CD8-positive, alpha-beta memory T cell (primary cell): Measurements from ENCODE around the gene DRAM1. TPM values are rescaled to one million over a fixed set of nuclear protein-coding genes. Genes with fewer than 3 reads are reported as not detected.
"Not testable (repeated sequence)": the region's sequence is repeated elsewhere in the genome, so short reads cannot be mapped to it uniquely, and the experiment has no call there.

Source experiments
- CTCF ChIA-PET: fragments of 350-600 bp; sonication (Branson Sonifier 250); formaldehyde crosslinking; loops from one replicate; lab custom pipeline; 2021; ENCODE audit warnings: antibody characterized with exemption; lab: Charles Lee
- POLR2A ChIA-PET: fragments of 350-600 bp; sonication (Branson Sonifier 250); formaldehyde crosslinking; loops from one replicate; lab custom pipeline; 2021; ENCODE audit warnings: antibody characterized with exemption; lab: Charles Lee
- DNase-seq, 5 donors: peaks; one replicate each; pipeline versions ENCODE4 v3.0.0 to v3.0.0-alpha.2; 2020 to 2022; ENCODE audit warnings: mixed read lengths in 1 of 5
- H3K27ac ChIP-seq: one replicate; pipeline ENCODE4 v1.7.0; 2013; ENCODE audit warnings: low read depth, mild to moderate bottlenecking, low read length, moderate library complexity
- H3K27me3 ChIP-seq: 2 replicates; pipeline ENCODE4 v1.7.0; 2013; ENCODE audit warnings: low read length, mild to moderate bottlenecking; ENCODE audit not compliant: insufficient read depth, poor library complexity, severe bottlenecking
- H3K36me3 ChIP-seq: 2 replicates; pipeline ENCODE4 v1.7.0; 2013; ENCODE audit warnings: mild to moderate bottlenecking, low read length, moderate library complexity; ENCODE audit not compliant: insufficient read depth
- H3K4me1 ChIP-seq: 2 replicates; pipeline ENCODE4 v1.7.0; 2013; ENCODE audit warnings: mild to moderate bottlenecking, low read length, moderate library complexity; ENCODE audit not compliant: insufficient read depth
- H3K4me3 ChIP-seq: 2 replicates; pipeline ENCODE4 v1.7.0; 2013; ENCODE audit warnings: mild to moderate bottlenecking, low read length
- H3K9me3 ChIP-seq: 2 replicates; pipeline ENCODE4 v1.7.0; 2013; ENCODE audit warnings: mild to moderate bottlenecking, low read length
- H3K27ac Mint-ChIP-seq, 8 donors: one replicate each; pipeline ENCODE4 v1.8.0; 2020 to 2021; ENCODE audit warnings: mixed read lengths in 8 of 8, mild to moderate bottlenecking in 6 of 8, inconsistent platforms in 3 of 8, moderate library complexity in 3 of 8
- H3K27me3 Mint-ChIP-seq, 2 donors: one replicate each; pipeline ENCODE4 v1.8.0; 2020 to 2021; ENCODE audit warnings: mixed read lengths in 2 of 2, mild to moderate bottlenecking in 1 of 2, moderate library complexity in 1 of 2
- H3K36me3 Mint-ChIP-seq, 3 donors: one replicate each; pipeline ENCODE4 v1.8.0; 2020 to 2021; ENCODE audit warnings: mixed read lengths in 3 of 3, inconsistent platforms in 1 of 3, mild to moderate bottlenecking in 1 of 3
- H3K4me1 Mint-ChIP-seq, 3 donors: one replicate each; pipeline ENCODE4 v1.8.0; 2020 to 2021; ENCODE audit warnings: mixed read lengths in 3 of 3, inconsistent platforms in 1 of 3, mild to moderate bottlenecking in 1 of 3
- H3K4me3 Mint-ChIP-seq, 7 donors: one replicate each; pipeline ENCODE4 v1.8.0; 2020 to 2021; ENCODE audit warnings: mixed read lengths in 7 of 7, mild to moderate bottlenecking in 6 of 7, moderate library complexity in 4 of 7, inconsistent platforms in 2 of 7
- H3K9me3 Mint-ChIP-seq, 5 donors: one replicate each; pipeline ENCODE4 v1.8.0; 2020 to 2022; ENCODE audit warnings: mixed read lengths in 5 of 5, mild to moderate bottlenecking in 3 of 5, moderate library complexity in 2 of 5, inconsistent platforms in 1 of 5
- polyA plus RNA-seq: library from polyadenylated mRNA; unstranded; fragments of 300-500 nt; fragmentation: Illumina TruSeq; gene quantifications from one replicate; pipeline ENCODE4 v1.2.3, GENCODE V29; 2021
- total RNA-seq, 2 experiments: library from RNA; stranded (reverse); gene quantifications; one replicate each; pipeline ENCODE4 v1.2.3, GENCODE V29; 2021

DRAM1 gene
- total and polyA plus RNA-seq, 3 experiments from 2014 or later = 5.5 to 9.7 (median 8.9) TPM

- H3K27ac ChIP-seq, DNase-seq, H3K27me3 ChIP-seq, H3K4me3 Mint-ChIP-seq, H3K36me3 Mint-ChIP-seq, H3K36me3 ChIP-seq, H3K27me3 Mint-ChIP-seq, H3K9me3 Mint-ChIP-seq, POLR2A ChIA-PET, H3K27ac Mint-ChIP-seq, H3K9me3 ChIP-seq, H3K4me1 ChIP-seq, H3K4me3 ChIP-seq: not testable (repeated sequence)
- CTCF ChIA-PET = interaction anchor here (1.5 to 1.7 kb wide), 2 partner anchors 23 to 625 kb away, joined by 3 to 4 read pairs; no protein-coding TSS in a partner anchor
- peaks cover 6 to 13% (median 10%) of the 10 kb centered on the region in 3 donors for H3K4me1 Mint-ChIP-seq
Observed at GRCh38 chr12:101918805-101919204, 41.4 kb downstream of the DRAM1 start.

GRCh38 chr12:101919447-101919846 is 42.1 kb downstream of the DRAM1 start:
- CTCF ChIA-PET = interaction anchor here (1.5 to 1.7 kb wide), 2 partner anchors 22 to 624 kb away, joined by 3 to 4 read pairs; no protein-coding TSS in a partner anchor
- H3K4me3 ChIP-seq = no peak overlapping the region
- H3K4me1 ChIP-seq = no peaks in the 10 kb centered on the region
- no peak overlapping the region for H3K27ac ChIP-seq
- no peaks in the 10 kb centered on the region for H3K36me3 ChIP-seq
- Mint-ChIP-seq H3K4me3 (no peak overlapping the region), H3K9me3 (no peaks in the 10 kb centered on the region), H3K36me3 (peaks cover 2 to 4% (median 3%) of the 10 kb centered on the region in 3 donors), H3K27me3 (peaks cover 0 to 2% of the 10 kb centered on the region in 2 donors), H3K27ac (no peak overlapping the region), H3K4me1 (peaks cover 6 to 13% (median 10%) of the 10 kb centered on the region in 3 donors)
- no peaks in the 10 kb centered on the region for H3K9me3 ChIP-seq
- POLR2A ChIA-PET = no interaction called here
- DNase-seq = no peak
- no peaks in the 10 kb centered on the region for H3K27me3 ChIP-seq

- H3K36me3 ChIP-seq = no peaks in the 10 kb centered on the region
- Mint-ChIP-seq H3K4me1 (peaks cover 6 to 13% (median 10%) of the 10 kb centered on the region in 3 donors), H3K27ac (no peak overlapping the region), H3K27me3 (peaks cover 0 to 2% of the 10 kb centered on the region in 2 donors), H3K9me3 (no peaks in the 10 kb centered on the region), H3K36me3 (peaks cover 0 to 4% (median 3%) of the 10 kb centered on the region in 3 donors), H3K4me3 (no peak overlapping the region)
- ChIA-PET CTCF (no interaction called here), POLR2A (no interaction called here)
- no peak overlapping the region for H3K27ac ChIP-seq
- H3K4me1 ChIP-seq = no peaks in the 10 kb centered on the region
- no peaks in the 10 kb centered on the region for H3K27me3 ChIP-seq
- no peak for DNase-seq
- no peaks in the 10 kb centered on the region for H3K9me3 ChIP-seq
- no peak overlapping the region for H3K4me3 ChIP-seq
Observed at GRCh38 chr12:101920906-101921305, 43.5 kb downstream of the DRAM1 start.

- DNase-seq = no peak
- Mint-ChIP-seq H3K36me3 (peaks cover 0 to 4% (median 3%) of the 10 kb centered on the region in 3 donors), H3K9me3 (no peaks in the 10 kb centered on the region), H3K4me3 (no peak overlapping the region), H3K4me1 (no peaks in the 10 kb centered on the region), H3K27ac (no peak overlapping the region), H3K27me3 (peaks cover 0 to under 1% of the 10 kb centered on the region in 2 donors)
- ChIA-PET POLR2A (no interaction called here), CTCF (no interaction called here)
- Histone ChIP-seq H3K27me3 (no peaks in the 10 kb centered on the region), H3K9me3 (no peaks in the 10 kb centered on the region), H3K27ac (no peak overlapping the region), H3K4me3 (no peak overlapping the region), H3K36me3 (no peaks in the 10 kb centered on the region), H3K4me1 (no peaks in the 10 kb centered on the region)
Observed at GRCh38 chr12:101923045-101923718, 45.8 kb downstream of the DRAM1 start.

- H3K4me3 Mint-ChIP-seq = no peak overlapping the region
Observed at GRCh38 chr12:101924618-101925017, 47.2 kb downstream of the DRAM1 start.

GRCh38 chr12:101925361-101925760 is 48.0 kb downstream of the DRAM1 start:
- Histone ChIP-seq H3K9me3 (no peaks in the 10 kb centered on the region), H3K4me3 (no peak overlapping the region), H3K27ac (no peak overlapping the region), H3K36me3 (no peaks in the 10 kb centered on the region), H3K4me1 (no peaks in the 10 kb centered on the region), H3K27me3 (no peaks in the 10 kb centered on the region)
- Mint-ChIP-seq H3K4me3 (no peak overlapping the region), H3K4me1 (no peaks in the 10 kb centered on the region), H3K27me3 (peaks cover 5 to 10% of the 10 kb centered on the region in 2 donors), H3K9me3 (no peaks in the 10 kb centered on the region), H3K27ac (no peak overlapping the region), H3K36me3 (peaks cover 0 to 4% (median 3%) of the 10 kb centered on the region in 3 donors)
- no peak for DNase-seq
- POLR2A ChIA-PET = no interaction called here
- CTCF ChIA-PET = no interaction called here

More at GRCh38 chr12:101924618-101925017, 47.2 kb downstream of the DRAM1 start:
- H3K4me1 ChIP-seq = no peaks in the 10 kb centered on the region
- ChIA-PET CTCF (no interaction called here), POLR2A (no interaction called here)
- H3K27me3 ChIP-seq = no peaks in the 10 kb centered on the region
- DNase-seq = no peak
- H3K4me3 ChIP-seq = no peak overlapping the region
- H3K9me3 ChIP-seq = no peaks in the 10 kb centered on the region
- Mint-ChIP-seq H3K36me3 (peaks cover 0 to 4% (median 3%) of the 10 kb centered on the region in 3 donors), H3K27ac (peak overlapping the region in 1 of 8 donors; percentile 5), H3K27me3 (peaks cover 5 to 10% of the 10 kb centered on the region in 2 donors), H3K4me1 (no peaks in the 10 kb centered on the region), H3K9me3 (no peaks in the 10 kb centered on the region)
- H3K36me3 ChIP-seq = no peaks in the 10 kb centered on the region
- H3K27ac ChIP-seq = no peak overlapping the region

- H3K36me3 ChIP-seq = no peaks in the 10 kb centered on the region
- no peak overlapping the region for H3K4me3 ChIP-seq
- ChIA-PET CTCF (no interaction called here), POLR2A (no interaction called here)
- Mint-ChIP-seq H3K4me1 (no peaks in the 10 kb centered on the region), H3K9me3 (no peaks in the 10 kb centered on the region), H3K36me3 (peaks cover 0 to 8% (median 4%) of the 10 kb centered on the region in 3 donors), H3K4me3 (no peak overlapping the region), H3K27ac (no peak overlapping the region), H3K27me3 (peaks cover 5 to 14% of the 10 kb centered on the region in 2 donors)
- no peaks in the 10 kb centered on the region for H3K4me1 ChIP-seq
- no peak overlapping the region for H3K27ac ChIP-seq
- no peak for DNase-seq
- no peaks in the 10 kb centered on the region for H3K27me3 ChIP-seq
- H3K9me3 ChIP-seq = no peaks in the 10 kb centered on the region
Observed at GRCh38 chr12:101925935-101926334, 48.6 kb downstream of the DRAM1 start.

- Mint-ChIP-seq H3K27me3 (peaks cover 5 to 17% of the 10 kb centered on the region in 2 donors), H3K4me3 (no peak overlapping the region), H3K9me3 (no peaks in the 10 kb centered on the region), H3K4me1 (no peaks in the 10 kb centered on the region), H3K36me3 (peaks cover 0 to 8% (median 2%) of the 10 kb centered on the region in 3 donors), H3K27ac (no peak overlapping the region)
- Histone ChIP-seq H3K4me3 (no peak overlapping the region), H3K9me3 (no peaks in the 10 kb centered on the region), H3K27me3 (no peaks in the 10 kb centered on the region), H3K4me1 (no peaks in the 10 kb centered on the region), H3K27ac (no peak overlapping the region), H3K36me3 (no peaks in the 10 kb centered on the region)
- POLR2A ChIA-PET = no interaction called here
- no peak for DNase-seq
- CTCF ChIA-PET = no interaction called here
Observed at GRCh38 chr12:101927036-101927435, 49.7 kb downstream of the DRAM1 start.
